ACHN (cell line): Measurements from ENCODE around the gene EPHB3.

ENCODE experiments used
- DNase-seq: peaks from one replicate; pipeline ENCODE4 v3.0.0-alpha.2; 2015
- in situ Hi-C: cut with HindIII; loops from 2 replicates; pipeline ENCODE4 v1.10.0; 2017; ENCODE audit warnings: low sequenced_read_pairs, low pct_ligation_motif_present, low pct_unique_long_range_greater_than_20kb

Gene EPHB3

GRCh38 chr3:184570489-184570888, 8.9 kb downstream of the EPHB3 start:
- DNase-seq = no peak
- in situ Hi-C loops = no loop called here

- in situ Hi-C loops = no loop called here
- no peak for DNase-seq
These were observed 10.3 kb downstream of the EPHB3 start for GRCh38 chr3:184571750-184572377.

GRCh38 chr3:184572633-184573270, 11.2 kb downstream of the EPHB3 start:
- in situ Hi-C loops = no loop called here
- no peak for DNase-seq

- DNase-seq = no peak
- in situ Hi-C loops = no loop called here
These were observed 13.2 kb downstream of the EPHB3 start for GRCh38 chr3:184574515-184575417.

- in situ Hi-C loops = no loop called here
- DNase-seq = no peak
These were observed 14.1 kb downstream of the EPHB3 start for GRCh38 chr3:184575701-184576100.

GRCh38 chr3:184576457-184577240, 15.1 kb downstream of the EPHB3 start:
- in situ Hi-C loops = no loop called here
- DNase-seq = no peak

- in situ Hi-C loops = no loop called here
- DNase-seq = no peak
These were observed 16.0 kb downstream of the EPHB3 start for GRCh38 chr3:184577546-184577945.

- DNase-seq = no peak
- in situ Hi-C loops = no loop called here
These were observed 16.6 kb downstream of the EPHB3 start for GRCh38 chr3:184578218-184578617.

GRCh38 chr3:184578822-184579221, 17.2 kb downstream of the EPHB3 start:
- no peak for DNase-seq
- in situ Hi-C loops = no loop called here

- in situ Hi-C loops = no loop called here
These were observed 17.9 kb downstream of the EPHB3 start for GRCh38 chr3:184579513-184579912.

GRCh38 chr3:184580376-184580775, 18.8 kb downstream of the EPHB3 start:
- in situ Hi-C loops = no loop called here
- DNase-seq = no peak

More at GRCh38 chr3:184579513-184579912, 17.9 kb downstream of the EPHB3 start:
- no peak for DNase-seq

- DNase-seq = no peak
- in situ Hi-C loops = no loop called here
These were observed 19.8 kb downstream of the EPHB3 start for GRCh38 chr3:184581331-184581855.

GRCh38 chr3:184582646-184583577, 21.3 kb downstream of the EPHB3 start:
- in situ Hi-C loops = no loop called here
- DNase-seq = no peak

- no peak for DNase-seq
- in situ Hi-C loops = no loop called here
These were observed 22.2 kb downstream of the EPHB3 start for GRCh38 chr3:184583578-184584451.

GRCh38 chr3:184584464-184584891, 22.9 kb downstream of the EPHB3 start:
- in situ Hi-C loops = no loop called here
- no peak for DNase-seq

GRCh38 chr3:184585545-184585944, 24.0 kb downstream of the EPHB3 start:
- no peak for DNase-seq
- in situ Hi-C loops = no loop called here

GRCh38 chr3:184586851-184587250, 25.3 kb downstream of the EPHB3 start:
- in situ Hi-C loops = no loop called here
- no peak for DNase-seq
